ENCODE measurements around the gene SBNO2.

DNA sequence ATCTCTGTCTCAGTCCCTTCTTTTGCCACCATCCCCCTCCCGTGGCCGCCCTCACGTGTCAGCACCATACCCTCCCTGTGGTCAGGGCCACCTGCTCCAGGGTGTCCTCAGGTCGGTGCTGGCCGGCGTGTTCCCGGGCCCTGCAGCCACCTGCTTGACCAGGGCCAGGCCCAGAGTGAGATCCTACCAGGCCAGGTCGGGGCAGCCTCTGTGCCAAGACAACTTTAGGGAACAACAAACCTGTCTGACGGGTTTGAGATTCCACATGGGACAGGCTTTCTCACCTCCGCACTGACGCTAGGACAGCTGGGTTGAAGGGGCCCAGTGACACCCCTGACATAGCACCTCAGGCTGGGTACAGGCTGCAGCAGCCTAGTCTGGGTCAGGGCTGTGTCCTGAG is 7.5 kb upstream of the SBNO2 start:
- TF ChIP-seq, protein P1, sequence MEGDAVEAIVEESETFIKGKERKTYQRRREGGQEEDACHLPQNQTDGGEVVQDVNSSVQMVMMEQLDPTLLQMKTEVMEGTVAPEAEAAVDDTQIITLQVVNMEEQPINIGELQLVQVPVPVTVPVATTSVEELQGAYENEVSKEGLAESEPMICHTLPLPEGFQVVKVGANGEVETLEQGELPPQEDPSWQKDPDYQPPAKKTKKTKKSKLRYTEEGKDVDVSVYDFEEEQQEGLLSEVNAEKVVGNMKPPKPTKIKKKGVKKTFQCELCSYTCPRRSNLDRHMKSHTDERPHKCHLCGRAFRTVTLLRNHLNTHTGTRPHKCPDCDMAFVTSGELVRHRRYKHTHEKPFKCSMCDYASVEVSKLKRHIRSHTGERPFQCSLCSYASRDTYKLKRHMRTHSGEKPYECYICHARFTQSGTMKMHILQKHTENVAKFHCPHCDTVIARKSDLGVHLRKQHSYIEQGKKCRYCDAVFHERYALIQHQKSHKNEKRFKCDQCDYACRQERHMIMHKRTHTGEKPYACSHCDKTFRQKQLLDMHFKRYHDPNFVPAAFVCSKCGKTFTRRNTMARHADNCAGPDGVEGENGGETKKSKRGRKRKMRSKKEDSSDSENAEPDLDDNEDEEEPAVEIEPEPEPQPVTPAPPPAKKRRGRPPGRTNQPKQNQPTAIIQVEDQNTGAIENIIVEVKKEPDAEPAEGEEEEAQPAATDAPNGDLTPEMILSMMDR (conservative IDR thresholded peaks at IDR 0.05; ENCODE audit: low read depth, low read length): no peak
- no peak for TF ChIP-seq EZH2 (IDR thresholded peaks at IDR 0.05; ENCODE audit: borderline replicate concordance, low read depth, low read length, poor library complexity, severe bottlenecking)
